Measurements from ENCODE around the gene OSBP. TPM values are rescaled to one million over a fixed set of nuclear protein-coding genes. Genes with fewer than 3 reads are reported as not detected.

OSBP gene
- total and polyA plus RNA-seq, 9 of the 15 experiments (the other 6 are each of a cell fraction or from before 2014, with no cell fraction given): 11.7 to 49.0 (median 28.7) TPM

GRCh38 chr11:59550368-59550841, 65.2 kb downstream of the OSBP start (continued):
- TF ChIP-seq FIP1L1 (IDR thresholded peaks at IDR 0.05; ENCODE audit: low read depth, low read length, poor library complexity, severe bottlenecking) (no peak), ZNF253 (CRISPR knock-in tag; conservative IDR thresholded peaks at IDR 0.05) (no peak), THRA (IDR thresholded peaks at IDR 0.05) (no peak), ZNF324 (CRISPR knock-in tag; IDR thresholded peaks at IDR 0.05) (no peak), ZNF143 (CRISPR knock-in tag; IDR thresholded peaks at IDR 0.05) (no peak), ZC3H8 (IDR thresholded peaks at IDR 0.05) (no peak), ZKSCAN8 (CRISPR knock-in tag; IDR thresholded peaks at IDR 0.05) (no peak), LARP7 (IDR thresholded peaks at IDR 0.05) (peak; percentile 46; the same call in 1 of the 2 replicates), GABPA (tag; conservative IDR thresholded peaks at IDR 0.05; ENCODE audit: low read depth) (peak; percentile 40; the same call in 1 of the 2 replicates), NCOA2 (IDR thresholded peaks at IDR 0.05; ENCODE audit: partially characterized antibody in 2 of 2) (peak in 1 of 2 experiments; percentile 84), ZBTB1 (CRISPR knock-in tag; IDR thresholded peaks at IDR 0.05; ENCODE audit: borderline replicate concordance, low read depth) (0 out of 2 replicates have a peak, but pooled peaks have one; percentile 10), PYGO2 (tag; IDR thresholded peaks at IDR 0.05) (no peak), ZNF655 (CRISPR knock-in tag; IDR thresholded peaks at IDR 0.05) (no peak), HIVEP1 (CRISPR knock-in tag; IDR thresholded peaks at IDR 0.05) (no peak), ZNF764 (CRISPR knock-in tag; IDR thresholded peaks at IDR 0.05; ENCODE audit: low read depth) (no peak; the same call in 1 of the 2 replicates), NELFE (IDR thresholded peaks at IDR 0.05; ENCODE audit: insufficient read depth, insufficient read length) (no peak), HMG20A (CRISPR knock-in tag; conservative IDR thresholded peaks at IDR 0.05) (no peak), BRF1 (IDR thresholded peaks at IDR 0.05; ENCODE audit: borderline replicate concordance, extremely low read depth, insufficient read length) (peak; percentile 20), FOXK1 (CRISPR knock-in tag; IDR thresholded peaks at IDR 0.05; ENCODE audit: borderline replicate concordance) (peak; percentile 86; the same call in 1 of the 2 replicates), U2AF1 (optimal IDR thresholded peaks at IDR 0.05; ENCODE audit: low read depth, low read length) (no peak), NEUROD1 (IDR thresholded peaks at IDR 0.05; ENCODE audit: borderline replicate concordance, low read depth, low read length, partially characterized antibody) (peak; percentile 37), ZNF77 (CRISPR knock-in tag; IDR thresholded peaks at IDR 0.05) (no peak), SIX5 (IDR thresholded peaks at IDR 0.05; ENCODE audit: borderline replicate concordance in 1 of 2, insufficient read depth in 1 of 2, low read depth in 1 of 2, low read length in 2 of 2) (no peak)
- TF ChIP-seq, protein P1, sequence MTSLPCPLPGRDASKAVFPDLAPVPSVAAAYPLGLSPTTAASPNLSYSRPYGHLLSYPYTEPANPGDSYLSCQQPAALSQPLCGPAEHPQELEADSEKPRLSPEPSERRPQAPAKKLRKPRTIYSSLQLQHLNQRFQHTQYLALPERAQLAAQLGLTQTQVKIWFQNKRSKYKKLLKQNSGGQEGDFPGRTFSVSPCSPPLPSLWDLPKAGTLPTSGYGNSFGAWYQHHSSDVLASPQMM (CRISPR knock-in tag; IDR thresholded peaks at IDR 0.05): no peak
- TF ChIP-seq, protein P2, sequence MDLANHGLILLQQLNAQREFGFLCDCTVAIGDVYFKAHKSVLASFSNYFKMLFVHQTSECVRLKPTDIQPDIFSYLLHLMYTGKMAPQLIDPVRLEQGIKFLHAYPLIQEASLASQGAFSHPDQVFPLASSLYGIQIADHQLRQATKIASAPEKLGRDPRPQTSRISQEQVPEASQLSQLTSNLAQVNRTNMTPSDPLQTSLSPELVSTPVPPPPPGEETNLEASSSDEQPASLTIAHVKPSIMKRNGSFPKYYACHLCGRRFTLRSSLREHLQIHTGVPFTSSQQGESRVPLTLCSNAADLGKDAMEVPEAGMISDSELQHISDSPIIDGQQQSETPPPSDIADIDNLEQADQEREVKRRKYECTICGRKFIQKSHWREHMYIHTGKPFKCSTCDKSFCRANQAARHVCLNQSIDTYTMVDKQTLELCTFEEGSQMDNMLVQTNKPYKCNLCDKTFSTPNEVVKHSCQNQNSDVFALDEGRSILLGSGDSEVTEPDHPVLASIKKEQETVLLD (IDR thresholded peaks at IDR 0.05): peak; percentile 86; the same call in 1 of the 2 replicates

All from K562 (cell line).